ENCODE measurements around the gene PHACTR2.
"Not testable (repeated sequence)": the region's sequence is repeated elsewhere in the genome, so short reads cannot be mapped to it uniquely, and the experiment has no call there.

The PHACTR2 gene

DNA sequence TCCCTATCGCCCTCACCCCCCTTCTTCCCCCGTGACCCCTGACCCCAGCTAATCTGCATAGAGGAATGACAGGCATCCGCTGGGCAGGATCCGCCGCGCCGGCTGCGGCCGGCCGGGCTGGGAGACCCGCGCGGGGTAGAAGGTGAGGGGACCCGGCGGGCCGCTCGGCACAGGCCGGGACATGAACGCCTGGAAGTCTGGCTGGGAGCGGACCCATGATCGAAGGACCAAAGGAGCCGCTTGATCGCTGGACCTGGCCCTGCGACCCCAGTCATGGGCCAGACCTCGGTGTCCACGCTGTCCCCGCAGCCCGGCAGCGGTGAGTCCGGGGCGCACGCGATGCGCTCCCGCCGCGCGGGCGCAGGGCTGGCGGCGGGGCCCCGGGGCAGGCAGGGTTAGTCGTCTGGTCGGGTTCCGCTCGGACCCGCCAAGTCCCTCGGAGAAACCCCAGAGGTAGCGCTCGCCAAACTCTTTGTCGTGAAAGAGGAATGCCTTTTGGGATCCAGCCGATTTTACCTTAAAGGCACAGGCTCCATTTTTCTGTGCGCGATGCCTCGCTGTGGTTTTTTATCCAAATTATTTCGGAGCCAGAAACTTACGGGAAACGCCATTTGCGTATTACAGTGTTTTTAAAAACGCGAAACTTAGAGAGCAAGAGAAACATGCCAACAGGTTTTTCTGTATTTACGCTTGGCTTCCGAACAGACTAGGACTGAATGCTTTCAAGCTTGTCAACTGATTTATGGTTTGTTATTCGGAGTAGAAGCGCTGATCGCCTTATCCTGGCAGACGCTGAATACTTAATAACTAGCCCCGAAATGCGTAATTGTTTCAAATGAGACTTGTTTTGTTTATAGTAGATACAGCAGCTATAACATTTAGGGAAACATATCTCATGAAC, at the start of gene PHACTR2:
Gene PHACTR2, plus strand, starts transcription at position 75 of the 901 bp plus-strand sequence. Its CDS starts 199 bp downstream, at position 274.
- DNase-seq: no peak

DNA sequence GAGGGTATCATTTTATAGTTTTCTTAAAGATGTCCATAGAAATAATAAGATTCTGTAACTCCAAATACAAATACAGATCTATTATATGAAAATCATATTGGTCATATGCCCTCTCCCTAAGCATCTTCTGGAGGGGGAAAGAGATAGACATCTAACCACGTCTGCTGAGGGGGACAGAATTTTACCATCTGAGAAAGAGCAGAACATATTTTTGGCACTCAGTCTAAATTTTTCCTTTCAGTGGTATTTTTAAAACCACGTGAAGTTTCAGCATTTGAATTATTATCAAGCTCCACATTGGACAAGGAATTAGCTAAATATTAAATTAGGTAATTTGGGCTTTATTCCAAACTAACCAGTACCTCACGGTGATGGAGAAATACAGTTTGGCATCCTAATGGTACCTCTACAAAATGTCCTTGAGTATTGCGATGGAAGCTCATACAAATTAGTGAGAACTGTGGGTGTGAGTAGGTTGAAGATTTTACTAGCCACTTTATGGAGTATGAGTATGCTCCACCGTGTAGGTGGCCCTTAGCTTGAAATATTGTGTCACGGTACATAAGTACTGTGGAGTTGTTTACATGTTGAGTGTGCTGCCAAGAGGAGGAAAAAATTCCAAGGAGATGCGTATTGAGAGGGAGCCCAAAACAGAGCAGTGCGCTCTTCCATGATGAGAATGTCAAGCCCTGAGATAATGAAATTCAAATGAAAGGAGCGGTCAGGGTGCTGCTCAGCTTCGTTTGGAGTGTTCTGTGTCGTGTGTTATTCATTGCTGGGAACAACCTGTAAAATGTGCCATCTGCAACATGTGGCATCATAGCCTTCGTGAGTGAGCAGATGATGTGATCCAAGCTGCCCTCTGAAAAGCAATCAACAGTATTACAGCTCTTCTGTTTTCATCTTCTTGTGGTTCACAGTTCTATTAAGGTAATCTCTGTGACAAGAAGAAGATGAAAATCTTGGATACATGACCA, 48.4 kb upstream of the PHACTR2 start:
- DNase-seq: no peak

DNA sequence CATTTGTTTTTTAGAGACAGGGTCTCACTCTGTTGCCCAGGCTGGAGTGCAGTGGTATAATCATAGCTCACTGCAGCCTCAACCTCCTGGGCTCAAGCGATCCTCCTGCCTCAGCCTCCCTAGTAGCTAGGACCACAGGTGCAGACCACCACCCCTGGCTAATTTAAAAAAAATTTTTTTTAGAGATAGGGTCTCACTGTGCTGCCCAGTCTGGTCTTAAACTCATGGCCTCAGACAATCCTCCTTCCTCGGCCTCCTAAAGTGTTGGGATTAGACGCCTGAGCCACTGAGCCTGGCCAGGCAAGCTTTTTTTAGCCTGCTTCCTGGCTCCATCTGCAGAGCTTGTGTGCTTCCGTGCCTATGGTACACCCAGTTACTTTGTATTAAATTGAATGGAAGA, 46.6 kb upstream of the PHACTR2 start:
- not testable (repeated sequence) for DNase-seq

DNA sequence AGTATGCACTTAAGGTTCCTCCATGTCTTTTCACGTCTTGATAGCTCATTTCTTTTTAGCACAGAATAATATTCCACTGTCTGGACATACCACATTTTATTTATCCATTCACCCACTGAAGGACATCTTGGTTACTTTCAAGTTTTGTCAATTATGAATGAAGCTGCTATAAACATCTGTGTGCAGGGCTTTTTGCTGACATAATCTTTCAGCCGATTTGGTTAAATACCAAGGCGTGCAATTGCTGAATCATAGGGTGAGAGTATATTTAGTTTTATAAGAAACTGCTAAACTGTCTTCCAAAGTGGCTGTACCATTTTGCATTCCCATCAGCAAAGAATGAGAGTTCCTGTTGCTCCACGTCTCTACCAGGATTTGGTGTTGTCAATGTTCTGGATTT, 44.9 kb upstream of the PHACTR2 start:
- no peak for DNase-seq

DNA sequence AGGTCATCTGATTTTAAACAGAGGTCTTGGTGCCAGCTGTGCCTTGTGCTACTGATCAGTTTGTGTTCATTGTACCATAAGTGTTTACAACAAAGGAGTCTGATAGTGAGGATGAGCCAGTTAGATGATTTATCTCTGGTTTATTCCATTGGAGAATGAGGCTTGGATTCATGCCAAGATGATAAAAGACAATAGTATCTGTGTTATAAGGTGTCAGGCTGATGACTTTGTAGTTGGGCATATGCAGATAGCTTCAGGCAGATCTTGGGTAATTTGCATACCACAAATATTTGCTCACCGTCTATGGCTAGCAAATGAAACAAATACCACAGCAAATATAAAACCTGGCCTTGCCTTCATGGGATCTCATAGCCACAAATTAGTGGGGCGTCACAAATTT, 43.3 kb upstream of the PHACTR2 start:
- DNase-seq: no peak

DNA sequence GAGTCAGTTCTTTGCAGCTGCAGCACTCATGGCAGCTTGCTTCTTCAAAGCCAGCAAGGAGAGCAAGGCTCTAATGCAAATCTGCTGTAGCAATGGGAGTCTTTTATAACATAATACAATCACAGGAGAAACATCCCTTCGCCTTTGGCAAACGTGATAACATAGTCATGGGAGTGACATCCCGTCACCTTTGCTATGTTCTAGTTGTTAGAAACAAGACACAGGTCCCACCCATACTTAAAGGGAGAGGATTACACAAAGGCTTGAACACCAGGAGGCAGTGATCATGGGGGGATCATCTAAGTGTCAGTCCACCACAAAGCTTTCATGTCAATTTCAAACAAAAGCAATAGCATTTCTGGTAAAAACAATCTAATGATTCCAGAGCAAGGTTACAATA, 40.1 kb upstream of the PHACTR2 start:
- DNase-seq: no peak

DNA sequence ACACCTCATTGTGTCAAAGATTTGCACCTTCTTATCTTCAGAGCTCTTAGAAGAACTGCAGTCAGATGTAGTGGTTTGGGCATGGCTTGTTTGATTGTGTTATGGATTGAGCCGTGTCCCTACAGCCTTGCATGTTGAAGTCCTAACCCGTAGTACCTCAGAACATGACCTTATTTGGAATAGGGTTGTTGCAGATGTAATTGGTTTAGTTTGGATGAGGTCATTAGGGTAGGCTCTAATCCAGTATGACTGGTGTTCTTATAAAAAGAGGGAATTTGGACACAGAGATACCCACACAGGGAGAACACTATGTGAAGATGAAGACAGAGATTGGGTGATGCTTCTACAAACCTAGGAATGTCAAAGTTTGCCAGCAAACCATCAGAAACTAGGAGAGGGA, 35.4 kb upstream of the PHACTR2 start:
- DNase-seq: no peak

DNA sequence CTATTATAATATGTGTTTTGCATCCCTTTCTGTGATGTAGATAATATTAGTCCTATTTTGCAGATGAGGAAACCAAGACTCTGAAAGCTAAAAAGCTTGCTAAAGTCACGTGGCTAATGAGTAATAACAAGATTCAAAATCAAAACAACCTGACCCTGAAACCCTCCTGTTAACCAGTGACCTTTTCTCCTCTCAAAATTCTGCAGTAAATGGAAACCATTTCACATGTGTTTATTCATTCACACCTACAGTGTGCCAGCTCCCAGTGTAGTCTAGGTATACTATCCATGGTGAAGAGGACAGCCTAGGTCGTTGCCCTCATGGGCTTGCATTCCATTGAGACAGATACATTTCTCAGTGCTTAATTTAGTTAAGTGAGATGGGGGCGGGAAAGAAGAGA, 30.6 kb upstream of the PHACTR2 start:
- DNase-seq: no peak

DNA sequence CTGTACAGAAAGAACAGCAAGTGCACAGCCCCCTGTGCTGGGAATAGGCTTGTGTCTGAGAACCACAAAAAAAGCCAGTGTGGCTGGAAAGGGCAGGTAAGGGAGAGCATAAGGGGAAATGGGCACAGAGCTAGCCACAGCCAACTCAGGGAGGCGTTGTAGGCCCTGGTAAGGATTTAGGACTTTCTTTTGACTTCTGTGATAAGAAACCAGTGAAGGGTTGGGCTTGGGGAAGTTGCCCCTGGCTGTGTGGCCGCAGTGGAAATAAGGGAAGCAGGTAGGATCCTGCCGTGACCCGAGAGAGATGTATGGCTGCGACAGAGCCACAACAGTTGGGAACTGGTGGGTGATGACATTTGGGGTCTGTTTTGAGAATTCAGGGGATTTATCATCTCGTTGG, 30.0 kb upstream of the PHACTR2 start:
- no peak for DNase-seq

DNA sequence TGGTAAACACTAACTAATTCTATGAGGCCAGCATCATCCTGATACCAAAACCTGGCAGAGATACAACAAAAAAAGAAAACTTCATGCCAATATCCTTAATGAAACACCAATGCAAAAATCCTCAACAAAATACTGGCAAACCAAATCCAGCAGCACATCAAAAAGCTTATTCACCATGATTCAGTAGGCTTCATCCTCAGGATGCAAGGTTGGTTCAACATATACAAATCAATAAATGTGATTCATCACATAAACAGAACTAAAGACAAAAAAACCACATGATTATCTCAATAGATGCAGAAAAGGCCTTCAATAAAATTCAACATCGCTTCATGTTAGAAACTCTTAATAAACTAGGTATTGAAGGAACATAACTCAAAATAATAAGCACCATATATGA, 28.4 kb upstream of the PHACTR2 start:
- DNase-seq: not testable (repeated sequence)

DNA sequence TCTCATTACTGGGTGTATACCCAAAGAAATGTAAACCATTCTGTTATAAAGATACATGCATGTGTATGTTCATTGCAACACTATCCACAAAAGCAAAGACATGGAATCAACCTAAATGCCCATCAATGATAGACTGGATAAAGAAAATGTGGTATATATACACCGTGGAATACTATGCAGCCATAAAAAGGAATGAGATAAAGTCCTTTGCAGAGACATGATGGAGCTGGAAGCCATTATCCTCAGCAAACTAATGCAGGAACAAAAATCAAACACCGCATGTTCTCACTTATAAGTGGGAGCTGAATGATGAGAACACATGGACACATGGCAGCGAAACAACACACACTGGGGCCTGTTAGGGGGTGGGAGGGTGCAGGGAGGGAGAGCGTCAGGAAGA, 26.4 kb upstream of the PHACTR2 start:
- not testable (repeated sequence) for DNase-seq

DNA sequence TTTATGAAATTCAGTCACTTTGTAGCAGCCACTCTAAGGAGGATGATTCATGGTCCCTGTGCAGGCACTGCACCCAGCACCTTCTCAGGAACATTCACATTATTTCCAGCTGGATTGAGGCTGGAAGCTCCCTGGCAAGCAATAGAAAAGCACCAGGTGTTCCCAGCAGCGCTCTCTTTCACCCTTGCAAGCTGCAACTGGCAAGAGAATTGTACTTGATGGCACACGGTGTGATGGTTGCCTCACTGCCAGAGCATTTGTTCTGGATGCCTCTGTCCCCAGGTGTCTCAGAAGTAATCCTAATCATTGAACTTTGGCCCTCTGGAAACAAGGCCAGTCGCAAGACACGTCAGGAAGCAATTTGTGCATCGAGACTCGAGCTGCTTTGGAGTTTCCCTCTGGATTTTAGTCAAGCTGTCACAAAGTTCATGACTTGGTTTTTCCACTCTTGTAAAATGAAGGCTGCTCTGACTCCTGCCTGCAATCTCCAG, 24.9 kb upstream of the PHACTR2 start:
- no peak for DNase-seq

DNA sequence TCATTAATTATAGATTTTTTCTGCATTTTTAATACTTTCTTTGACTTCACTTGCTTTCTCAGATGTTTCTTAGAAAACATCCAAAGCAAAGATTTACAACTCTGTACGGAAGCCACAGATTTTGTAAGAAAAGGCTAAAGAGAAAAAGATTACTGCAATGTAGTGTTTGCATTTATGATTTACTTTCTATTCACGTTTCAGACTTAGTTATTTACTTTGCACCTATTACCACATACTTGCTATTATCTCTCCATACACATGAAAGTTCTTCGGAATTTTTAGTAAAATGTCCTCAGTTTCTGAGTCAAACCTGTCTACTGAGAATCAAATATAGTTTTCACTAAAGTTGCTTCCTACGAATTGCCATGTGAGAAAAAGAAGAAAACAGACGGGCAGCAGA, 22.2 kb upstream of the PHACTR2 start:
- DNase-seq: no peak

DNA sequence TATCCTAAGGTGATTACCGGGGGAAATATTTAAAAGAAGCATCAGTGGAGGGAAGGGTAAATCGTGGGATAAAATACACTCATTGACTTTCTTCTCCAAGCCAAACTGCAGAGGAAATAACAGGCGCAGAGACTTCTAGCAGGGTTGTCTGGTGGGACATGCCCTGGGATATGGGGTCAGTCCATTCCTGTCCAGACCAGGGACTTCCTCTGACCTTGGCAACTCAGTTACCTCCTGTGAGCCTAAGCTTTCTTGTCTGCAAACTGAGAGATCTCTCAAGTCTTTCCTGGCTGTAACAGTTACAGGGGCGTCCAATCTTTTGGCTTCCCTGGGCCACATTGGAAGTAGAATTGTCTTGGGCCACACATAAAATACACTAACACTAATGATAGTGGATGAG, 21.7 kb upstream of the PHACTR2 start:
- no peak for DNase-seq

DNA sequence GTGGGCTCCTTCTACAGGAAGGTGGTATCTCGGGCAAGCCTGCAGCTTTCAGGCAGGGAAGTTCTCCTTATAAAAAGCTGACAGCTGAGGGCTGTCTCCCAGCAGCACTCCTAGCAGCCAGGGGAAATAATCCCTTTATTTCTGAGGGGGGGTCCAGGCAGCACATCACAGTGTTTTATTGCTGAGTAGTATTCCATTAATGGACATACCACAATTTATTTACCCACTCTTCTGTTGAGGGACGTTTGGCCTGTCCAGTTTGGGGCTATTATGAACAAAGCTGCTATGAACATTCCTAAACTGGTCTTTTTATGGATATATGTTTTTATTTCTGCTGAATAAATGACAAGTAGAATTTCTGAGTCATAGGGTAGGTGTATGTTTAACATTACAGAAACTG, 20.0 kb upstream of the PHACTR2 start:
- DNase-seq: no peak

DNA sequence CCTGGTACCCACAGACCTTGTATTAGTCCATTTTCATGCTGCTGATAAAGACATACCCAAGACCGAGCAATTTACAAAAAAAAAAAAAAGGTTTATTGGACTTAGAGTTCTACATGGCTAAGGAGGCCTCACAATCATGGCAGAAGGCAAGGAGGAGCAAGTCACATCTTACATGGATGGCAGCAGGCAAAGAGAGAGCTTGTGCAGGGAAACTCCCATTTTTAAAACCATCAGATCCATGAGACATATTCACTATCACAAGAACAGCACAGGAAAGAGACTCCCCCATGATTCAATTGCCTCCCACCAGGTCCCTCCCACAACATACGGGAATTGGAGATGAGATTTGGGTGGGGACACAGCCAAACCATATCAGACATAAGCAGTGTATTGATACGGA, 17.6 kb upstream of the PHACTR2 start:
- DNase-seq: not testable (repeated sequence)

DNA sequence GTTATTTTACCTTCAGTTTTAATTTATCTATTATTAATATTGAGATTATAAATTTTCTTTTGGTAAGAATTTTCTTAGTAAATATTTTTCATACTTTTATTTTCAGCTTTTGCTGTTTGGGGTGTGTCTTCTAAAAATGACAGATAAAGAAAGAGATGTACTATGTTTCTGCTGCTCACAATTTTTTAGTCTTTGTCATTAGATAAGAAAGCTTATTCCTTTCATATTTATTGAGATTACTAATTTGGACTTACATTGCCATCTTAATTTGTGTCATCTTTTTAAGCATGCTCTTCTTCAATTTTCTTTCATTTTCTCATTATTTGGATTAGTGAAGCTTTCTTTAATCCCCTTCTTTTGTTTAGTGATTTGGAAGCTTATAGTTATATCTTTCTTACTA, 13.6 kb upstream of the PHACTR2 start:
- DNase-seq: no peak

DNA sequence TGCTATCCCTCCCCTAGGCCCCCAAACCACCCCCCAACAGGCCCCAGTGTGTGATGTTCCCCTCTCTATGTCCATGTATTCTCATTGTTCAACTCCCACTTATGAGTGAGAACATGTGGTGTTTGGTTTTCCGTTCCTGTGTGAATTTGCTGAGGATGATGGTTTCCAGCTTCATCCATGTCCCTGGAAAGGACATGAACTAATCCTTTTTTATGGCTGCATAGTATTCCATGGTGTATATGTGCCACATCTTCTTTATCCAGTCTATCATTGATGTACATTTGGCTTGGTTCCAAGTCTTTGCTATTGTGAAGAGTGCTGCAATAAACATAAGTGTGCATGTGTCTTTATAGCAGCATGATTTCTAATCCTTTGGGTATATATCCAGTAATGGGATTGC, 11.8 kb upstream of the PHACTR2 start:
- not testable (repeated sequence) for DNase-seq

DNA sequence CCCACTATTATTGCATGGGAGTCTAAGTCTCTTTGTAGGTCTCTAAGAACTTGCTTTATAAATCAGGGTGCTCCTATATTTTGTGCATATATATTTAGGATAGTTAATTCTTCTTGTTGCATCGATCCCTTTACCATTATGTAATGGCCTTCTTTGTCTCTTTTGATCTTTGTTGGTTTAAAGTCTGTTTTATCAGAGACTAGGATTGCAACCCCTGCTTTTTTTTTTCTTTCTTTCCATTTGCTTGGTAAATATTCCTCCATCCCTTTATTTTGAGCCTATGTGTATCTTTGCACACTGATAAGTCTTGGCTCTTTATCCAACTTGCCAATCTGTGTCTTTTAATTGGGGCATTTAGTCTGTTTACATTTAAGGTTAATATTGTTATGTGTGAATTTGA, 8.3 kb upstream of the PHACTR2 start:
- not testable (repeated sequence) for DNase-seq

DNA sequence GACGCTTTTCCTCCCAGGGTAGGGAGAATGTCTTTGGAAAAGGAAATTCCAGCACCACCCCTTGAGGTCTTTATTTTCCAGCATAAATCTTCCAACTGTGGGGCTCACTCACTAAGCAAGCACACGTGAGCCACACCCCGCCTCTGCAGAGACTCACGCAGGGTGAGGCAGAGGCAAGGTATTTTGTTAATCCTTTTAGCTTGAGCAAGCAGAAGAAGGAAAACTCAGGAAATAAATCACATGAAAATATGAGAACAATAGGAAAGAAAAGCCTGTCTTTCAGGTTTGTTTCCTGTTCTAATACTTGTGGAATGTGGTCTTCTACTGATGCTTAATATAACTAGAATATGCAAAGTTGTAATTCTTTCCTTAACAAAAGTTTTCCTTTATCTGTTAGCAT, 4.1 kb upstream of the PHACTR2 start:
- DNase-seq: no peak

DNA sequence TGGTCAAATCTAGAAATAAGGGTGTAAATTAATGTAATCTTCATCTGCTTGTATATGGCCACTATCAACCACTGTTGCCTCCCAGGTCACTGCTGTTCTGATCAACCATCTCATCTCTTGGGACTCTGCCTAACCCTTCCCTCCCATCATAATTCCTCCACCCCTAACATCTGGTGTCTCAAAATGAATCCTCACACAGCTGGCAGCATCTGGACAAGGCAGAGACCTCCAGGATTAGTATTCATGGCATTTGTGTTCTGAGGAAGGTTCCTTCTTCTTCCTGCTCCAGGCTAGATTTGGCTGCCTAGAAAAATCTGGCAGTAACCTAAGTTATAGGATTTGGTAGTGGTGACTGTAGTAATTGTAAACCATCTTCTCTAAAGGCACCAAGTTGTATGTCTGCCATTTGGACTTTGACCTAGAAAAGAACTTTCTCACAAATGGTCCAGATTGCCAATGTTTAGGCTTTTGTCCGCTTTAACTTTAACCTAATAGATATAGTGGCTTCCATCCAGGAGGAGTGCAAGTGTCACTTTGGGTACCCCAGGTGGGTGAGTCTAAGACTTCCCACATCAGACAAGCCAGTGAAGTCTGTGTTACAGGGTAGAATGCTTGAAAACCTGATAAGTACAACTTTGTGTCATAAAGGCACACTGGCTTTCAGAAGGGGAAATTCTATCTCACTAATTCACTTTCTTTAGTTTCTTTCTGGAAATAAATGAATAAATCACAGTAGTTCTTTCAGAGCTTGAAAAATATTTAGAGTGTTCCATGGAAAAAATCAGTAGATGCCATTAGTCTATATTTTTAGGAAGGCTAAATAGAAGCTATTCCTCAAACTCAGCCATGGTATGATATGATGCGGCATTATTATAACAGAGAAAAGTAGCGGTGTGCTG, 3.0 kb upstream of the PHACTR2 start:
- no peak for DNase-seq

DNA sequence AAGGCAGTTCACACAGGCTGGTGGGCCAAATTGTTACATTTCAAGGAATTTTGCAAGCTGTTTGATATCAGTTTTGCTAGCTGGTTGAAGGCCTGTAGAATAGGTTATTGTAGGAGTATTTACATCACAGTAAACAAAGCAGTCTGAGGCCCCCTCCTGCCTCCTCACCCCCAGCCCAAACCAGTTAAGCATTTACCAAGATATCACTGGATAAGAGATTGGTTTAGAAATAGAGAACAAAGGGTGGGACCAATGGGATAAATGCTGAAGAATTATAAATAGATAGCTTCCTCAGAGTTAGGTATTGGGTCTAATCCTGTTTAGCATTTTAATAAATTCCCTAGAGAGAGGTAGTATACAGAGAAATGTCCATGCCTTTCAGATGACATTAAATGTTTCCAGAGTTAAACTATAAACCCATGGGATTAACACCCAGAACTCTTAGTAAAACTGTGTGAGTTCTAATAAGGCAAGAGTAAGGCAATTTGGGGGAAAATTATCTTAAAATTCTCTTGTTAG, 2.3 kb upstream of the PHACTR2 start:
- no peak for DNase-seq
